ENCODE results near the gene WFDC9.
"Not testable (repeated sequence)": the region's sequence is repeated elsewhere in the genome, so short reads cannot be mapped to it uniquely, and the experiment has no call there.

WFDC9 gene

GRCh38 chr20:45647441-45648050, 16.5 kb upstream of the WFDC9 start:
- H3K27me3 ChIP-seq, result no peaks in the 10 kb centered on the region
- no peaks in the 10 kb centered on the region for H3K9me3 ChIP-seq
- TF ChIP-seq CTCF (IDR thresholded peaks at IDR 0.05), result no peak
- no peak for DNase-seq
- no peak overlapping the region for H3K27ac ChIP-seq
- intact Hi-C loops (cut with DNase I; ENCODE audit: low total_unique reads), result no loop called here
- H3K4me3 ChIP-seq, result no peak overlapping the region
- no peaks in the 10 kb centered on the region for H3K36me3 ChIP-seq
- no peaks in the 10 kb centered on the region for H3K4me1 ChIP-seq

- Histone ChIP-seq H3K4me3 (no peak overlapping the region), H3K4me1 (no peaks in the 10 kb centered on the region), H3K27me3 (no peaks in the 10 kb centered on the region), H3K9me3 (no peaks in the 10 kb centered on the region), H3K36me3 (no peaks in the 10 kb centered on the region), H3K27ac (no peak overlapping the region)
- TF ChIP-seq CTCF (IDR thresholded peaks at IDR 0.05), result no peak
- DNase-seq, result no peak
- intact Hi-C loops (cut with DNase I; ENCODE audit: low total_unique reads), result no loop called here
Measured at GRCh38 chr20:45646875-45647274, 15.8 kb upstream of the WFDC9 start.

GRCh38 chr20:45645869-45646268, 14.8 kb upstream of the WFDC9 start:
- H3K36me3 ChIP-seq; intact Hi-C loops (cut with DNase I; ENCODE audit: low total_unique reads); H3K27me3 ChIP-seq; H3K4me1 ChIP-seq; H3K4me3 ChIP-seq; H3K9me3 ChIP-seq; H3K27ac ChIP-seq; DNase-seq: not testable (repeated sequence)

- H3K4me3 ChIP-seq; H3K27ac ChIP-seq; H3K9me3 ChIP-seq; H3K36me3 ChIP-seq; DNase-seq; H3K27me3 ChIP-seq; intact Hi-C loops (cut with DNase I; ENCODE audit: low total_unique reads); H3K4me1 ChIP-seq: not testable (repeated sequence)
Measured at GRCh38 chr20:45641076-45641475, 10.0 kb upstream of the WFDC9 start.

GRCh38 chr20:45639687-45640086, 8.6 kb upstream of the WFDC9 start:
- no peaks in the 10 kb centered on the region for H3K9me3 ChIP-seq
- H3K27ac ChIP-seq, result no peak overlapping the region
- H3K27me3 ChIP-seq, result no peaks in the 10 kb centered on the region
- no peaks in the 10 kb centered on the region for H3K4me1 ChIP-seq
- intact Hi-C loops (cut with DNase I; ENCODE audit: low total_unique reads), result no loop called here
- no peak for TF ChIP-seq CTCF (IDR thresholded peaks at IDR 0.05)
- no peaks in the 10 kb centered on the region for H3K36me3 ChIP-seq
- DNase-seq, result no peak
- H3K4me3 ChIP-seq, result no peak overlapping the region

- Histone ChIP-seq H3K9me3 (no peaks in the 10 kb centered on the region), H3K27ac (no peak overlapping the region), H3K27me3 (no peaks in the 10 kb centered on the region), H3K4me1 (no peaks in the 10 kb centered on the region), H3K4me3 (no peak overlapping the region), H3K36me3 (no peaks in the 10 kb centered on the region)
- DNase-seq, result no peak
- no peak for TF ChIP-seq CTCF (IDR thresholded peaks at IDR 0.05)
- intact Hi-C loops (cut with DNase I; ENCODE audit: low total_unique reads), result no loop called here
Measured at GRCh38 chr20:45636513-45636912, 5.4 kb upstream of the WFDC9 start.

GRCh38 chr20:45630371-45630770, 713 bp downstream of the WFDC9 start:
- Histone ChIP-seq H3K36me3 (no peaks in the 10 kb centered on the region), H3K27me3 (no peaks in the 10 kb centered on the region), H3K4me1 (peaks cover 0 to 5% (median 0%) of the 10 kb centered on the region in 4 donors), H3K9me3 (no peaks in the 10 kb centered on the region), H3K27ac (no peak overlapping the region), H3K4me3 (no peak overlapping the region)
- intact Hi-C loops (cut with DNase I; ENCODE audit: low total_unique reads), result no loop called here
- no peak for TF ChIP-seq CTCF (IDR thresholded peaks at IDR 0.05)
- DNase-seq, result no peak

Measured in tibial artery (tissue), 4 donors.